ENCODE results near the gene PTPRG. TPM values are rescaled to one million over a fixed set of nuclear protein-coding genes. Genes with fewer than 3 reads are reported as not detected.

PTPRG gene
- total RNA-seq, 1 experiment from 2014 or later = 69.3 TPM

DNA sequence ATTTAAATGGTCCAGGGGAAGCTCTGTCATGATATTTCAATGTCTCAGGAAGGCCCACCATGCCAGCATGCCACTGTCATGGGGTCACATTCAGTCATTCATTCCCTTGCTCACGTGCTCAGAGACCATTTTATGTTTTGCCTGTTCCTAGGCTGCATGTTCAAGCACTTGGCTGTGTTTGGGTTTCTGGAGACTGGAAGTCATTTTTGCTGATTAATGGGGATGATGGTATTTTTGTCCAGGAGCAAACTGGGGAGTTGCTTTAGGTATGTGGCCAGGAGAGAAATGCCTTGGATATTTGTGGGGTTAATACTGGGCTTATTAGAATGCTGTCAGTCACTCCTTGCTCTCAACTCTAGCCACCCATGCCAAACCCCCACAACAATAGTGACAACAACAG lies 303.5 kb downstream of the PTPRG start:
- no peak overlapping the region for H3K4me2 ChIP-seq (ENCODE audit: insufficient read depth, insufficient read length, low read length)
- H4K91ac ChIP-seq (ENCODE audit: insufficient read length, low read depth, low read length) = no peak overlapping the region
- peaks cover 30% of the 10 kb centered on the region; the same call in 1 of the 2 replicates for H3K79me2 ChIP-seq (ENCODE audit: insufficient read depth, low read length)
- no peak overlapping the region for H4K5ac ChIP-seq (ENCODE audit: insufficient read length, low read depth, low read length)
- no peak overlapping the region for H3K27ac ChIP-seq (ENCODE audit: insufficient read length, low read depth, low read length)
- H3K23me2 ChIP-seq (ENCODE audit: insufficient read length, low read depth, low read length, poor library complexity, severe bottlenecking) = no peaks in the 10 kb centered on the region
- H2AK5ac ChIP-seq (ENCODE audit: insufficient read length, low read length) = no peak overlapping the region
- H3K79me1 ChIP-seq (ENCODE audit: insufficient read depth, low read depth, low read length, poor library complexity, severe bottlenecking) = peaks cover 6% of the 10 kb centered on the region
- H2BK20ac ChIP-seq (ENCODE audit: low read depth, low read length, poor library complexity, severe bottlenecking) = no peak overlapping the region
- no peak overlapping the region for H3T11ph ChIP-seq (ENCODE audit: low read length)
- H4K20me1 ChIP-seq (ENCODE audit: control insufficient read depth, insufficient read depth, insufficient read length) = no peaks in the 10 kb centered on the region
- Mint-ChIP-seq H3K4me1 (peaks cover 63 to 77% of the 10 kb centered on the region in 2 experiments), H3K27ac (peak overlapping the region in 1 of 3 experiments; percentile 12; a peak in 1 of 7 replicates), H3K36me3 (ENCODE audit: insufficient read depth in 1 of 3, low read depth in 3 of 3) (peaks cover 3 to 8% (median 7%) of the 10 kb centered on the region in 3 experiments; a peak in 6 of 7 replicates), H3K27me3 (ENCODE audit: low read depth) (no peaks in the 10 kb centered on the region; the same call in 1 of the 2 replicates), H3K9me3 (no peaks in the 10 kb centered on the region), H3K4me3 (no peak overlapping the region; a peak in 1 of 5 replicates)
- no peak overlapping the region for H3K14ac ChIP-seq (ENCODE audit: insufficient read depth, low read length)
- H3K18ac ChIP-seq (ENCODE audit: insufficient read length, low read depth, low read length) = no peak overlapping the region
- no peak for DNase-seq
- H3K4ac ChIP-seq (ENCODE audit: low read depth, low read length) = no peak overlapping the region
- TF ChIP-seq, protein P1, sequence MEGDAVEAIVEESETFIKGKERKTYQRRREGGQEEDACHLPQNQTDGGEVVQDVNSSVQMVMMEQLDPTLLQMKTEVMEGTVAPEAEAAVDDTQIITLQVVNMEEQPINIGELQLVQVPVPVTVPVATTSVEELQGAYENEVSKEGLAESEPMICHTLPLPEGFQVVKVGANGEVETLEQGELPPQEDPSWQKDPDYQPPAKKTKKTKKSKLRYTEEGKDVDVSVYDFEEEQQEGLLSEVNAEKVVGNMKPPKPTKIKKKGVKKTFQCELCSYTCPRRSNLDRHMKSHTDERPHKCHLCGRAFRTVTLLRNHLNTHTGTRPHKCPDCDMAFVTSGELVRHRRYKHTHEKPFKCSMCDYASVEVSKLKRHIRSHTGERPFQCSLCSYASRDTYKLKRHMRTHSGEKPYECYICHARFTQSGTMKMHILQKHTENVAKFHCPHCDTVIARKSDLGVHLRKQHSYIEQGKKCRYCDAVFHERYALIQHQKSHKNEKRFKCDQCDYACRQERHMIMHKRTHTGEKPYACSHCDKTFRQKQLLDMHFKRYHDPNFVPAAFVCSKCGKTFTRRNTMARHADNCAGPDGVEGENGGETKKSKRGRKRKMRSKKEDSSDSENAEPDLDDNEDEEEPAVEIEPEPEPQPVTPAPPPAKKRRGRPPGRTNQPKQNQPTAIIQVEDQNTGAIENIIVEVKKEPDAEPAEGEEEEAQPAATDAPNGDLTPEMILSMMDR (conservative IDR thresholded peaks at IDR 0.05) = no peak
- no peaks in the 10 kb centered on the region for H3K27me3 ChIP-seq (ENCODE audit: insufficient read depth, low read length)
- H2BK5ac ChIP-seq (ENCODE audit: insufficient read length, low read length) = no peak overlapping the region
- no peak overlapping the region for H4K8ac ChIP-seq (replicated peaks; ENCODE audit: insufficient read length, low read depth, low read length)
- WGBS (ENCODE audit: extremely low coverage, insufficient read length, low lambda C conversion rate) = no CpG with 5 or more reads among the region's 1 CpG
- no peak overlapping the region for H2BK15ac ChIP-seq (ENCODE audit: low read depth, low read length)
- no peak overlapping the region for H3K9ac ChIP-seq (ENCODE audit: extremely low read depth, insufficient read length, low read length)
- H3K23ac ChIP-seq (ENCODE audit: insufficient read length, low read depth, low read length) = no peak overlapping the region
- no peak overlapping the region for H2BK120ac ChIP-seq (ENCODE audit: low read depth, low read length, poor library complexity, severe bottlenecking)
- H2BK12ac ChIP-seq (ENCODE audit: insufficient read length, low read depth, low read length) = no peak overlapping the region
- peaks cover 25% of the 10 kb centered on the region; the same call in 1 of the 2 replicates for H3K4me1 ChIP-seq (ENCODE audit: insufficient read depth, low read length)
- no peak overlapping the region for H3K56ac ChIP-seq (ENCODE audit: insufficient read length, low read depth, low read length)
- no peak overlapping the region for H2AFZ ChIP-seq (ENCODE audit: low read length)
- no peaks in the 10 kb centered on the region for H3K9me3 ChIP-seq (ENCODE audit: control insufficient read depth, low read depth, low read length)
